Stimulated activated CD4-positive, alpha-beta T cell treated with anti-CD3 and anti-CD28 coated beads, Interleukin-4, amount 100 ng/mL, for 48 hours (primary cell): ENCODE data around the gene HOXB5.

ENCODE experiments used
- DNase-seq, 2 donors: peaks; one replicate each; pipeline ENCODE4 v3.0.0-alpha.2; 2020; ENCODE audit warnings: low read depth in 2 of 2

Gene HOXB5

DNA sequence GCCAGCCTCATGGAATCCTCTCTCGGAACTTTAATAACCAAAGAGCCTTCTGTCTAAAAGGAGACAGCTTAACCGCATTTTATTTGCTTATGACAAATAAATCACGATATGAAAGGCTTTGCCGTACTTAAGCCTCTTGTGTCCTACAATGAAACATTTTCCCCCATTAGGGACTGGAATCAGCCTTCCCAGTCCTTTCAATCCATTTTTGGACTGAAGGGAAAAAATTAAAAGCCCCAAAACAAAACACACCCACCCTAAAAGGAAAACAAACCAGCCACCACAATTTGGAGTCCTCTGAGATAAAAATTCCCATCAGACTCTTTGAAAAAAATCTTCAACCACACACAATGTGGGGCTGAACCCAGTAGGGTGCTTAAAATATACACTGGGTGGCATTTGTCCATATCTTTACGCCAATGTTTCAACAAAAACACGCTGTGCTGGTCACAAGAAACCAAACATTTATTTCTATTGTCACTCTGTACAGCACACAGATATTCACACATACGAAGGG is 18.5 kb downstream of the HOXB5 start:
- no peak for DNase-seq

DNA sequence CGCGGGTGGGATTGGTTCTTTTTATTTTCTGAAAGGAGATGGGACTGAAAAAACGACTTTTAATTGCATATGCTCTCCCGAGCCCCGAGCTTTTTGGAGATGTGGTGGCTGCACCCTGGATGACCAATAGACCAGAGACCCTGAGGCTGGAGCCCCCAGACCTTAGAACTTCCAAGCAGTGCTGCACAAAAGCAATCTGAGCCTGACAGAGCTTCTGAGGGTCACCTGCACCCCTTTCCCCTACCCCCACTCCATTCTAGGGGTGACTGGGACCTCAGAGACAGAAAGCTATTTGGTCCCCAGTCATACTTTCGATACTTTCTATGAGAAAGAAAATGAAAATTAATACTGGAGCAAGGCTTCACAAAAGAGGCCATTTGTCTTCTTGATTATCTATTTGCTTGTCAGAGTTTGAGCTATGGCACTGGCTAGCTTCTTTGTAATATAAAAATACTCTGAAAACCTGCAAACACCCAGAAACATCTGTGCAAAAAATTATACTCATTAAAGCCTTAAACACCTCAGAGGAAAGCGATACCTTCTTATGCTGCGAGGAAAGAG is 19.0 kb downstream of the HOXB5 start:
- DNase-seq, result no peak

DNA sequence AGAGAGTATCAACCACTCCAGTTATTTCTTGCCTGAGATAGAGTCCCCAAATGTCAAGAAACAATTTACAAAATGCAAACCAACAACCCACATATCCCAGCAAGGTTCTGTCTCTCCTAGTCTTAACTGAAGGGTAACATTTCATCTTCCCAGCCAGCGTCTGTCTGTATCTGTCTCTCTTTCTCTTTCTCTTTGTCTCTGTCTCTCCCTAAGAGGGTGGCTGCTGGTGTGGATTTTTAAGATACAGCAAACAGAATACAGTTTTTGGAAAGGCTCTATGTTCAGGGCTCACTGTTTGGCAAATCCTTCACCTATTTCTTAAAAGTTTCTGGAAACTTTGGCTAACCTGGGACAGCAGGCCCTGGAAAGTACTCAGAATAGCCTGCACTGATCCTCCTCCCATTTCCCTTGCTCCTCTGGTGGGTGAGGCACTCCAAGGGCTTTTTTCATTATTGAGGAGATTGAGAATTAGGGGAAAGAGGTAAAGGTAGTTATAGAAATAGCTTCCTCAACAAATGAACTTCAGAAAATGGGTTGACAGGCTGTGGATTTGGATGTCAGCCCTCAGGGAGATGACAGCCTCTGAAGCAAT is 21.7 kb downstream of the HOXB5 start:
- no peak for DNase-seq

DNA sequence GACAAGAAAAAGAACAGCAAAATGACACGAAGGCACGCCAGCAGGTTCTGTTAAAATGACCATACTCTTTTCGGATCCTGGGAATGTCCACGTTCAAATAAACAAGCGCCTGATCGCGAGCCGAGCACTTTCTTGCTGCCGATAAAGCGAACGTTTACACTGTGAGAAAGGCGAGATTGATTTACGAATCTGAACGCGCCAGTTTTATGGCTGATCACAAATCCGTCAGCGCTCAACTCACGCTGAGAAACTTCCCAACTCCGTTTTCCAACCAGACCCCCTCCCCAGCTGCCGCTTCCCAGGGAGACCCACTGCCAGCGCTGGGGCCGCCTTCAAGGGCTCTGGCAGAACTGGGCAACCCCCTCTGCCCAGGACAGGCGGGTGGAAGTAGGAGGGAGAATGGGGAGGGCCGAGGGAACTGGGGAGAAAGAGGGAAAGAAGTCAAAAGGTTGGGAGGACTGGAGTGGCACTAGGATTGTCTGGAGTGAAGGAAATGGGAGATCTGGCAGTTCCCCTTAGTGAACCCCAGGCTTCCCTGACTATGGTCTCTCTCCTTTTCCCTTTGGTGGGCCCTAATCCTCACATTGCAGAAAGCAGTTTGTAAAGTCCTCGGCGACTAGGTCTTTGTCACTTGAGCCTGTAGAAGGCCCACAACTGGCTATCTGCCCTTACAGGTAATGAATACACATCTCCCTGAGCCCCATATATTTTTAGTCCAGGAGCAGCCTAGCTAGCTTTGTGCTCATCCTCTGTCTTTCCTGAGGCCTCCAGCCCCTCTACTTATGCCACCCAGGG is 22.4 kb downstream of the HOXB5 start:
- DNase-seq, result no peak

DNA sequence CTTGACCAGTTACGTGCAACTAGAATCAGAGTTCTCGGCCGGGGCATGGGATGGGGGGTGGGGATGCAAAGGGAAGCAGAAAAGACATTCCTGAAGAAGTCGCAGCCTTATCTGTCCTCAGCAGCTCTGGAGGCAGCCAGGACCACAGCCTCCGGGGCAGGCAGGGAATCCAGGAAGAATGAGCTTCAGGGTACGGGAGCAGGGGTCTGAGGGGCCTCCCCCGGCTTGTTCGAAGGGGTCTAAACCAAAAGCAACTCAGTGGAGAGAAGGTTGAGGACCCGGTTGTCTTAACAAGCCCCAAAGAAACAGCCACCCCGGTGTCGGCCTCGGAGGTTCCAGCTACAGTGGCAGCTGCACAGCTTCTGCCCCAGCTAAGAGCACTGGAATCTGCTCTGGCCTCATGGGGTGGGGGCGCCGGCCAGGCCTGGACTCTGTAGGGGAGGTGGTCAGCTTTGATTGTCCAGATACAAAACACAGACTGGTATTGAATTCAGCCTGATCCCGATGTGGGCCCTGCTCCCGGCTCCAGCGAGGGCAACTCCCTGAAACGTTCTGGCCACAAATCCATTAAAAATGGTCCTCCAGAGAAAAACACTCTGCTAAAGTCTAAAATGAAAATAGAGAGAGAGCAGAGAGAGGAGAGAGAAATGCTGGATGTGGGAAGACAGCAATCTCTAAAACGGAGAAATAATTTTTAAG is 23.1 kb downstream of the HOXB5 start:
- DNase-seq, result no peak

DNA sequence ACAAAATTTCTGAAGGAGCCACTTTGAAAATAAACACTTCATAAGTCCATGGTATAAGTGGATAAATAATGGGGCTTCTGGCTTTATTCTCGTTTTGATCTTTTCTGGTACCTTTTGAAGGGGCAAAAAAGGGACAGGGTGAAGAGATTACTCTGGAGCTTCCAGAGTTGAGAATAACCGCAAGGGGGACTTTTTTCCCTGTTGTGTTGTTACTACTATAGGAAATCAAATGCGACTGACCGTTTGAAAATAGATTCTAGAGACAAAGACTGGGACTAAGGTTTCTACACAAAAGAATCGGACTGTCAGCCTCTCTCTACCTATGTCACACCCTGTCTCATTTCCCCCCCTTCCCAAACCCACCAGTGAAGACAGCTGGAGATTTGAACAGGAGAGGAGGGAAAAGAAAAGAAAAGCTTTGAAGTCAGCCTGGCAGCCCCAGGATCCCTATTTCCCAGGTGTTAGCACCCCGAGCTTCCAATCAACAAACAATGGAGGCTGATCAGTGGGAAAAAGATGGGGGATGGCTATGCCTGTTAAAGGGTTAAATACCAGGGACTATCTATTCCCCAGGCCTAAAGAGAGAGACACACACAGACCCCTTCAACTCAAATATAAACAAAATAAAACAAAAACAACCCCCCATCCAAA is 23.8 kb downstream of the HOXB5 start:
- no peak for DNase-seq

DNA sequence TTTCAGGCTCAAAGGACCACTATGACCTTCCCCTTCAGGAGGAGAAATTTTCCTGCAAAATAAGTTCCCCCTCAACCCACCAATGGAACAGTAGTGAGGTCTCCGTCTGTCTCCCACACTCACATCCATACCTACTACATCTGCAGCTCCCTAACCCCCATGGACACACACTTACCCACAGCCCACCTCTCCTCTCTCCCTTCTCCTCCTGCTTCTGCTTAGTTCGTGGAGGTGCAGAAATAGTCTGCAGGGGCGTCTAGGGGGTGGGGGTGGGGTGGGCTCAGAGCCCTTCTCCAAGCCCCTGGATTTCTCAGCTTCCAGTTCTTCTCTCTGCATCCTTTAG is 24.4 kb downstream of the HOXB5 start:
- no peak for DNase-seq

DNA sequence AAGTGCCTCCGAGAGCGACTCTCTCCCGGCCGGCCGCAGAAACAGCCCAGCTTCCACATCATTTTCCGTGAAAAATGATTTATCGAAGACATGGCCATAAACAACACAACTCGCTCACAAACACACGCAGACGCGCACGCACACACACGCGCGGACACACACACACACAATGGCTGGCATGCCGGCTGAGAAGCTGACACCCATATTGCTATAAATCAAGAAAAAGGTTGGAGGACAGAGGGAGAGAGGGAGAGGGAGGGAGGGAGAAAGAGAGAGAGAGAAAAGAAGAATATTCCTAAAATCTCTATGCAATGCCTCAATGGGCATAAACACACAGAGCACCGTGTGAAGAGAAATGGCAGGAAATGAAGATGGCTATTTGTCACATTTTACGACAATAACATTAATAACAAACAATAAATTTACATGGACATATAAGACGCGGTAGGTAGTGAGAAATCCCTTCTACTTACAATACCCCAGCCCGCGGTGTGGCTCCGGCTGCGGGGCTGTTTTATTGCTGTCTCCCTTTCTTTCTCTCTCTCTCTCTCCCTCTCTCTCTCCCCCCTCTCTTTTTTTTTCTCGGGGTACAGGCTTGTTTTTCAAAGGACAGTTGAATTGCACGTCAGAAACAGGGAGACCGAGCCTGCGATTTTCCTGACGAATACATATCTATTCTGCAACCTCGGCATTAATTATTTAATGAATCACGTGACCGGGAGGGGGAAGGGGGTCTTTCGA is 24.9 kb downstream of the HOXB5 start:
- DNase-seq, result no peak

DNA sequence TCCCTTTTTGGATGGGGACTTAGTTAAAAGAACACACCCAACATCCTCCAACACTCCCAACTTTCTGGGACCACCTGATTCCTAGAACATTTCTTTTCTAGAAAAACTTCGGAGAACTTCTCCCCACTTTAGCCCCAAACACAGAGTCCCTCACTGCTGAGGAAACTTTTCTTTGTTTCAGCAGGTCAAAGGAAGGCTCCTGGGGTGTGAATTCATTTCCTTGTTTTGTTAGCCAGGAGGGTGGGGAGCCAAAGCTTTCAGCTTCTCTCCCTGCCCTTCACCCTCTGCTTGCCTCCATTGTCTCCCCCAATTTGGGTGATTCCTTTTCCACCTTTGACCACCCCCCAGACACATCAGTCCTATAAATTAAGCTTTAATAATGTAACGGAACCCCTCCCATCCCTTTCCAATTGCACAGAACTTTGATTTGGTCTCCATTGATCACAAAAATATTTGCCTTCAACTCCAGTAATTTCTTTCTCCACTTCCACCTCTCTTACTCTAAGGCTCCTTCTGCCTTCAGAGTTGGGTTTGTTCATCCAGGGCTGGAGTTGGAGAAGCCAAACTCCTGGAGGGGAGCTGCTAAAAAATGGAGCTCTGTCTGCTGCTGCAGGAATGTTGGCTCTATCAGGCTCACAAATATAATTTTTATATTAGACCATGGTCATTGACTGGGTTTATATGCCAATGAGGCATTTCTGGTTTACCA is 25.8 kb downstream of the HOXB5 start:
- DNase-seq, result no peak

DNA sequence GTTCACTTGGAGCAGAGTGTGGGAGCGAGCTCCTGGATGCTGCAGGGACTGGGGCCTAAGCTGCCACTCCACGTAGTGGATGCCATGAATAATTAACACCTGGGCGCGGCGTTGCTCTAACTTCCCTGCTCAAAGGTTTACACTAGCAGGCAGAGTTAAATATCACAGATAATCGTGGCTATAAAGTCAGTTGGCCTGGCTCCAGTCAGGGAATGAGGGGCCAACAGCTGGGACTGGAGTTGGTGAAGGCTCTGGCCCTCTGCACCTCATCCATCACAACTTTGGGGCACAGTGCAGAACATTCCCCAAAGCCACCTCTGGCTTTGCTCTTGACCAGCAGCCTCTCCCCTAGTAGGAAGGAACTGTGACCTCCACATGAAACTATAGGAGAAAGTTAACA is 26.4 kb downstream of the HOXB5 start:
- no peak for DNase-seq

DNA sequence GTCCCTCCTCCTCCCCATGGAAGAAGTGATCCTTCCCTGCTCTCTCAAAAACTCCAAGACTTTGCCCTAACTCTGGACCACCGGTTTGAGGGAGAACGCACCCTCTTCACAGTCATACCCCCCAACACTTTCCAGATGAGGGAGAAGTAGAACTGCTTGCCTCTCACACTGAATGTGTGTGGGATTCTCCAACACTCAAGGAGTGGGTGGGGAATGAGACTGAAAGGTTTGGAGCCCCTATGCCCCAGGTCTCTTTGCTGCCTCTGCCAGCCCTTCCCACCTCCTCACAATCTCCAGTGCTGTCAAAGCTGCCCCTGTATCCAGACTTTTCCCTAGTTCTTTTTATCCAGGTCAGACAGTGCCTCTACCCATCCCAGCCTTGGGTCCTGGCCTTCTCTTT is 26.9 kb downstream of the HOXB5 start:
- DNase-seq, result no peak

DNA sequence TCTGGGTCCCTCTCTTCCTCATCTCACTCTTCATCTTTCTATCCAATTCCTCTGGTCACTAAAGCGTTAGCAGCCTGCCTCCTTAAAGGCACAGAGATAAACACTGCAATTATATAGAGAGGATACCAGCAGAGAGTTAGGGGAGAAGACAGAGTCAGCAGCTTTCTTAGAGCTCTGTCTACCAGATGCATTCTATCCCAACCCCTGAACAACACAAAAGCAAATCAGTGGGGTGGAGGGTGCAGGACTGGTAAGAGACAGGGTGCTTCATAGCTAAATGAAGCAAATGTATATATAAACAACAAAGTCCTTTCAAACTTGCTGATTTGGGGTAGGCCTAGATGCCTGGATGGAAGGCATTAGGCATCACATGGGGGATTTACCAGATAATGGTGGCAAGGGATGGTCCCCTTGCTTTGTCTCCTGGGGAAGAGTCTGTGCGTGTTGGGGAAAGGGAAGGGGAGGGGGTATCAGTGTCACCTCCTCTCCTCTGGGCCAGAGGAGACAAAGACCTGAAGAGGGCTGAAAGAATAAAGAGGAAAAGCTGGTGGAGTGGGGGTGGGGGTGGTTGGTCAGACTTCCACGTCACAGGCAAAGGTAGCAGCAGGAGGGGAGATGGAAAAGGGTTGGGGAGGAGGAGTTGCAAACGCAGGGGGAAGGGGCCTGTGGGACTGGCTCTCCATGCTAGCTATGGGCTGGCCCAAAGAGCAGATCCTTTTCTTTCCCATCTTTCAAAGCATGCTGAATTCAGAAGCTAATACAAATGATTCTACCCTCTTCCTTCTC is 27.5 kb downstream of the HOXB5 start:
- DNase-seq, result no peak

DNA sequence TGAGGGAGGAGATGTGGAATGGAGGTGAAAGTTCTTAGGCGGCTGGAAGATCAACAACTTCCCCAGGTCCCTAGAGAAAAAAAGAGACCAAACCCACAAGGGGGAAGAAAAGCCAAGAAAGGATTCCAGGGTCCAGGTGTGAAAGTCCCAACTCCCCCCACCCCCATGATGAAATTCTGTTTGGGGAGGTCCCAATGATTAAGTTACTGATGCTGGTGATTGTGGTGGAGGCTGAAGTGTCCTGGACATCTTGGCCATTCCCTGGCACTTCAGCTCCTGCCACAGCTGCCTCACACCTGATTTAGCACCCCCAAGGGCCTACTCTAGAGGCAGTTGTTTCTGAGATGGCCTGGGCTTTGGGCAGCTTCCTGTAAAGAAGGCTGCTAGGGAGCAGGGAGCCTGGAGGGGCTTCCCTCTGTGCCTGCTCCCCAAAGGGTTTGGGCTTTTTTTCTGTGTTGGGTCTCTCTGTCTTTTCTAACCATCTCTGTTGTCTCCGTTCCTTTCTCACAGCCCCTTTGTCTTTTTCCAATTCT is 28.5 kb downstream of the HOXB5 start:
- DNase-seq, result no peak

DNA sequence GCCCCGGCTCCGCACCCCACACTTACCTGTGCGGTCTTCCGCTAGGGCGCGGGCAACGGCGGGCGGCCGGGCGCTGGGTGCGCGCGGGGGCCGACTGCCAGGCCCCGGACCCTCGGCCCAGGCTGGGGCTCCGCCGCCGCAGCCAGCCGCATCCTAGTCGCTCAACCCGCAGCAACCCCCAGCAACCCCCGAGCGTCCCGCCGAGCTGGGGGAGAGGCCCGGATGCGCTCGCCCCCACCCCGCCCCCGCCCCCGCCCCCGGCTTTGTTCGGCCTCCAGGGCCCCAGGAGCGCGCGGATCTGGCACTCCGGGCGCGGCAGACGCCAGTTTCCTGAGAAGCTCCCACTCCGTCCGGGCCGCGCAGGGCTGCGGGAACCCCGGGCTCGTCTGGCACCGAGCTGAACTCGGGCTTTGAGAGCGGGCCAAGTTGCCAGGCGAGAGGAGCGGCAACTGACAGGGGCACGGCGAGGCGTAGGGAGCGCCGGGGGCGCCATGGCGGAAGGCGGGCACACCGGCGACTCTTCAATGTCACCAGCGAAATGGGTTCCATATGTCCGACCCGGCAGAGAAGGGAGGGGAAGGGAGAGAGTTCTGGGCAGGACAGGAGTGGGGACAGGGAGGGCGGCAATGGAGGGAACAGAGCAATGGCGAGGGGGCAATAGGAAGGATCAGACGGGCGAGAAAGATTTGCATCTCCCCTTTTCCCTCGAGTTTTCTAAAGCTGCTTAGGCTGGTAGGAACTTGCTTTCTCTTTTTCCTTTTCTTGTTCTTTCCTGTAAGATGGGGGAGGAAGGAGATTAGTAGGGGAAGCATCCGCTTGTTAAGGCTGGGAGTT is 29.2 kb downstream of the HOXB5 start:
- no peak for DNase-seq

DNA sequence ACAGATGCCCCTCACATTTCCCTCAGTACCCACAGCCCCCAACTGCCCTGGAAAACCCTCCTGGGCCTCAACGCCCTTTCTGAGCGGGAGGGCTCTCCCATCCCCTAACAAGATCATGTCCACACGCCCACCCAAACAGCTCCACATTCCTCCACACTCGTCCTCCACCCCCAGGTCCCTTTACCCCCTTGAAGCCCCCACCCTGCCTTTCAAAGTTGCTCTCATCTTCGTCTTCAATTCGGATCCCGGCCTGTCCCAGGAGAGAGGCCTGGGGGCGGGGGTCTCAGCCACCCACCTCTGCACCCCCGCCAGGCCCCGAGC is 29.8 kb downstream of the HOXB5 start:
- no peak for DNase-seq

DNA sequence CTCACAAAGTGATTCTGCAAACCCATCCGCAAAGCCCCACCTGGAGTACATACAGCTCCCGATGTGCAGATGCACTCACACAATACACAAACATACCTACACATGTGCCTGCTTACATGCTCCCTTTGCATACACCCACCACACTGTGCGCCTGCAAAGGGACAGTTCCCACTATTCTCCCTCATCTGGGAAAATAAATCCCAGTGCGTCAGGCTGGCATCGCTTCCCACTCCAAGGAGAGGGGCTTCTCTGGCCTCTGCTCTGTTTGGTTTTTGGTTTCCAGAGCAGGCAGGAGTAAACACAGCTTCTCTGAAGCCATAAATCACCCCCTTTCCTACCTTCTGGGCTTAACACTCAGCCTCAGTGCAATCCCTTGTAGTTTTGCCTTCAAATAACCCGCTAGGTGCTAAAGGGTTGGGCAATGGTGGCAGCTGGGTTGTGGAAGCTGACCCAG is 30.2 kb downstream of the HOXB5 start:
- DNase-seq, result no peak

DNA sequence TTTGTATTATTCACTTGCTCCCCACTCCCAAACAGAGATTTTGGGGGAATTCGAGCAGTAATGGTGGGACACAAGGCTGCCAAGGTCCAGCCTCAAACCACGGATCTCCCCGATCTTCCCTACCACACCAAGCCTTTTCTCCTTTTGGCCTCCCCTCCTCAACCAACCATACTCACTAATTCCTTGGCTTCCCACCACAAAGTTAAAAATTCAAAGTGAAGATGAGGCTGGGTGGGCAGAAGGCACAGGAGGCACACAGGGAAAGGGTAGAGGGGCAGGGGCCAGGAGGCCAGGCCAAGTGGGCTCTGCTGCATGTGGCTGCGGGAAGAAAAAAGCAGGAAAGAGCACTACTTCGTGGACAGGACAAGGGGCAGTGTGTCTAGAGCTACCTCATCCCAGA is 30.6 kb downstream of the HOXB5 start:
- no peak for DNase-seq

DNA sequence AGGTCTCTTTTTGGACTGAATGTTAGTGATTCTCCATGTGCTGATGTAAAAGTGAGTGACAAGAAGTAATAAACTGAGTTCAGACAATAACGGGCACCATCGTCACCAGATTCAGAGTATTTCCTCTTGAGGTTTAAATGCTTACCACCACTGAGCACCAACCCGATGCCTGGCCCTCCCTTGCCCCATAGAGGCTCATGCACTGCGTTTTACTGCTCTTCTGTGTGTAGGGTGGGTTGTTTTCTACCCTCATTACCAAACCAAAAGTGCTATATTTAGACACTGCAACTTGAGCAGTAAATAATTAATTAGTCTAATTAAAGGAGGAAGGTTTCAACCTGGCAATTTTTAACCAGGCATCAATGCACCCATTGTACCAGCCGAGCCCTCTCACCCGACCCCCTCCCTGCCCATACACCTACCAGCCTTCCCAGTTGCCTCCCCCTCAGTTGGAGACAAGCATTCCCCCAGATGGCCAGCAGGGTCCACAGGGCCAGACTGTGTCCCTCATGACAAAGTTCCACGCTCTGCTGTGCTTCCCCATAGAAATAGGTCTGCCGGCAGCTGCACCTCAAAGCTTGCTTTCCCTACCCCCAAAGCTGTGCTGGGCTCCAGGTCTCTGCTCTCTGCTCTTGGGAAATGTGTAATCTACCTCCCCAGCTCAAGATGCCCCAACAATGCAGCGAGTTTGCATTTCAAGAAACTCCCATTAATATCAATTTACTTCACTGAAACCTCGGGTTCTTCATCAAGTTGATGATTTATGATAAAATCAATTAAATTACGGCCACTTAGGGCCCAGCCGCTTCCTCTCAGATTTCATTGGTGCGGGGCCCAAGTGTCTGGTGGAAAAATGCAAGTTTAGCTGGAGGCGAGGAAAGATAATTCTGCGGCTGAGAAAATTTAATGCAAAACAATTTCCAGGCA is 31.4 kb downstream of the HOXB5 start:
- DNase-seq, result no peak
